Measurements from ENCODE around the gene MNS1.
"Not testable (repeated sequence)": the region's sequence is repeated elsewhere in the genome, so short reads cannot be mapped to it uniquely, and the experiment has no call there.

The MNS1 gene

DNA sequence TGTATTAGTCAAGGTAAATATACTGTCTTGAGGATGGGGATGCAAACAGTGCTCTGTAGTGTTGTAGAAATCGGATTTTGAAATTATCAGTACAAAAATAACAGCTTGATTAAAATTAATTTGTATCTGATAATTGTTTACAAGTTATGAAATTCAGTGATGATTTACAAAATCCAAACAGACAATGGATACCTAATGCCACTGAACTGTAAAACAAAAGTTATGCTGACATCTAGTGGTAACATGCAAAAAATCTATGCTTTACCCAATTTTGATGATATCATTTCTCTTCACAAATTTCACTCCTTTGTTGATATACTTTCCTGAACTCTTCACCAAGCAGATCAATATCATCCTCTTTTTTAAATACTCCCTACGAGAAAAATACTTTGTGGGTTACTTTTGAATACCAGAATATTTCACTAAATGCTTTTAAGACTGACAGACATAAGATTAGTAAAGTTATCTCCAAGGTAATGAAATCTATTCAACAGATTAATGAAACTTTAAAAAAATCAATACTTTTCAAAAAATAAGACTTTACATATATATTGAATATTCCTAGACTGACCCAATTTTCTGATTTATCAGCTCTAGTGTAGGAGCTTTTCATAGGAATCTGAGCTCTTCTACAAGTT, 36.0 kb downstream of the MNS1 start:
- Histone ChIP-seq H3K4me1 (ENCODE audit: insufficient read depth, low read length) (no peaks in the 10 kb centered on the region), H3K27me3 (ENCODE audit: insufficient read depth, low read length) (no peaks in the 10 kb centered on the region), H3K9me3 (ENCODE audit: low read length) (peaks cover 4% of the 10 kb centered on the region), H2AFZ (ENCODE audit: low read depth, low read length) (no peak overlapping the region), H3K4me3 (ENCODE audit: low read length) (no peak overlapping the region), H3K36me3 (ENCODE audit: insufficient read depth, low read length) (peaks cover 18% of the 10 kb centered on the region)

DNA sequence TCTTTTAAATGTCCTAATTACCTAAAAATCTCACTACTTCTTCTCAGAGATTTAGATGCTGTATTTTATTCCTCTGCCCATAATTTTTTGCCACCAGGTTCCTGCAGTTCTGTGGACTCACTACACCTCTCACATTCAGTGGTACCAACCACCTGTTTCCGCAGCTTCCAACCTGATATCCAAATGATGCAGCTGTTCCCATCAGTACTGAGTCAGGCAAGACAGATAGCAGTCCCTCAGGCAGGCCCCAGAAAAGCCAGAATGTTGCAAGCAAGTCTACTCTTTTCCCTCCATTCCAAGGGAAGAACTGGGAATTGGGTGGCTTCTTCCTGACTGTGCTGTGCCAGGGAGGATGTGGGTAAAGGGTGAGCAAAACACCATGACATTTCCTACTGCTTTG, 39.0 kb downstream of the MNS1 start:
- Histone ChIP-seq H2AFZ (ENCODE audit: low read depth, low read length) (no peak overlapping the region), H3K4me3 (ENCODE audit: low read length) (no peak overlapping the region), H3K36me3 (ENCODE audit: insufficient read depth, low read length) (peaks cover 14% of the 10 kb centered on the region), H3K4me1 (ENCODE audit: insufficient read depth, low read length) (no peaks in the 10 kb centered on the region), H3K9me3 (ENCODE audit: low read length) (peaks cover 4% of the 10 kb centered on the region), H3K27me3 (ENCODE audit: insufficient read depth, low read length) (no peaks in the 10 kb centered on the region)

DNA sequence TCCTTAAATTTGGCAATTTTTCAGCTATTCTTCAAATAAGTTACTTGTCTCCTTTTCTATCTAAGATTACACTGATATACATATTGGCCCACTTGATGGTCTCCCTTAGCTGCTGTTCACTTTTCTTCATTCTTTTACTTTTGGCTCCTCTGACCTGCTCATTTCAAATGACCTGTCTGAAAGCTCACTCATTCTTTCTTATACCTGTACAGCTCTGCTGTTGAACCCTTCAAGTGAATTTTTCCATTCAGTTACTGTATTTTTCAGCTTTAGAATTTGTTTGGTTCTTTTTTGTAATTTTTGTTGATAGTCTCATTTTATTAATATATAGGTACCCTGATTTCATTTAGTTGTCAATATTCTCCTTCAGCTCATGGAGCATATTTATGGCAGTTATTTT, 39.7 kb downstream of the MNS1 start:
- H3K4me1 ChIP-seq (ENCODE audit: insufficient read depth, low read length): no peaks in the 10 kb centered on the region
- H2AFZ ChIP-seq (ENCODE audit: low read depth, low read length): no peak overlapping the region
- no peaks in the 10 kb centered on the region for H3K27me3 ChIP-seq (ENCODE audit: insufficient read depth, low read length)
- H3K4me3 ChIP-seq (ENCODE audit: low read length): no peak overlapping the region
- H3K9me3 ChIP-seq (ENCODE audit: low read length): peaks cover 4% of the 10 kb centered on the region
- peaks cover 12% of the 10 kb centered on the region for H3K36me3 ChIP-seq (ENCODE audit: insufficient read depth, low read length)

DNA sequence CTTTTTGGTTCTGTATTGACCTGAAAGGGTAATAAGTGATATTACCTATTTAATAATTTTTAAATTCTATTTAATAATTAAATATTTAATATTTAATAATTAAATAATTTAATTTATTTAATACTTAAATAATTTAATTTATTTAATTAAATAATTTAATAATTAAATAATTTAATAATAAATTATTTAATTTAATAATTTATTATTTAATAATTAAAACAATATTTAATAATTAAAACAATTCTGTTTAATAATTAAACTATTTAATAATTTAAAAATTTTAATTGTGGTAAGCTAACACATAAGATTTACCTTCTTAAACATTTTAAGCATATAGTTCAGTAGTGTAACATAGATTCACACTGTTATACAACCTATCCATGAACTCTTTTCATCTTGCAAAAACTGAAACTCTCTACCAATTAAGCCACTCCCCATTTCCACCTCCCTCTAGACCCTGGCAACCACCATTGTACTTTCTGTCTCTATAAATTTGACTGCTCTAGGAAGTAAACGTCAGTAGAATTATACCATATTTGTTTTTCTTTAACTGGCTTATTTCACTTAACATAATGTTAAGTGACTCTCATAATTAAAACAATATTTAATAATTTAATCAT, 51.7 kb downstream of the MNS1 start:
- not testable (repeated sequence) for H3K4me1 ChIP-seq (ENCODE audit: insufficient read depth, low read length)

DNA sequence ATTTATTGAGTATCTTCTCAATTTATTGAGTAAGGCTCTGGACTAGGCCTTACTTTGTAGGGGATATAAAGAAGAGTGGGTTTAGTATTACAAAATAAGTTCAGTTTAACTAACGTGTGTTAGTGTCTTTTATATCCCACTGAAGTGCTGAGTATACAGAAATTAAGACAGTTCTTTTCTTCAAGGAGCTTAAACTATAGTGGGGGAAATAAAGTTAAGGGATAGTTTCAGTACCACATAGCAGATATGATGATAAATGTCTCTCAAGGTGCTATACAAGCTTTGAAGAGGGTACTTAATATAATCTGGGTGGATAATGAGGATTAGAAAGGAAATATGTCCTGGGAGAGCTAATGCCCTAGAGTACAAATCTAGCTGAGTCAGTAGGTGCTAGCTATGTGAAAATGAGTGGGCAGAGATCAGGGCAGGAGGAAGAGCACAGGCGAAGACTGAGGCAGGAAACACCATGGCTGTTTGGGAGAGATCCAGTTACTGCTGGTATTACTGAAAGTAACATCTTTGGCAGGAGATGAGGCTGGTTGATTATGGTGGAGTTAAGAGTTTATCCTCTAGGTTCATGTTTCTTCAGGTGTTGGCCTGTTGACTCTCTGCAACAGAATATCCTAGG, 53.7 kb downstream of the MNS1 start:
- H3K9me3 ChIP-seq (ENCODE audit: low read length): peaks cover 5% of the 10 kb centered on the region
- no peak overlapping the region for H3K4me3 ChIP-seq (ENCODE audit: low read length)
- H2AFZ ChIP-seq (ENCODE audit: low read depth, low read length): no peak overlapping the region
- no peaks in the 10 kb centered on the region for H3K4me1 ChIP-seq (ENCODE audit: insufficient read depth, low read length)
- peaks cover 8% of the 10 kb centered on the region for H3K36me3 ChIP-seq (ENCODE audit: insufficient read depth, low read length)
- no peaks in the 10 kb centered on the region for H3K27me3 ChIP-seq (ENCODE audit: insufficient read depth, low read length)

More for the DNA sequence above, 51.7 kb downstream of the MNS1 start:
- not testable (repeated sequence) for H3K27me3 ChIP-seq (ENCODE audit: insufficient read depth, low read length); H3K9me3 ChIP-seq (ENCODE audit: low read length); H3K4me3 ChIP-seq (ENCODE audit: low read length); H2AFZ ChIP-seq (ENCODE audit: low read depth, low read length); H3K36me3 ChIP-seq (ENCODE audit: insufficient read depth, low read length)

DNA sequence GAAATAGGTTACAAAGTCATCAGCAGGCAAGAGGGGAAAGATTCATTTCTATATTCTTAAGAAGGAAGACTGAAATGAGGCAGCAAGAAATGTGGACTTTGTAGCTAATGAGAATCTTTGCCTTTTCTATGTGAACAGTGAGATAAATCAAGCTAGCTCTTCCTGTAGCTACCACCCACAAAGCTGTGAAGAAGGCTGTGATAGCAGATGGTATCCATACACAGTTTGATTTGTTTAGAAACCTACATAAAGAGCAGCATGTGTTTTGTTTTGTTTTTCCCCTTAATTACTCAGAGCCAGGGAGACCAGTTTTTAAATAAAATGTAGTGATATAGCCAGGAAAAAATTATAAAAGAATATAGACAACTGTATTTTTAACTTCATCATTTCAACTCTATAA, 54.2 kb downstream of the MNS1 start:
- H3K9me3 ChIP-seq (ENCODE audit: low read length): peaks cover 5% of the 10 kb centered on the region
- peaks cover 7% of the 10 kb centered on the region for H3K36me3 ChIP-seq (ENCODE audit: insufficient read depth, low read length)
- H3K27me3 ChIP-seq (ENCODE audit: insufficient read depth, low read length): no peaks in the 10 kb centered on the region
- no peak overlapping the region for H2AFZ ChIP-seq (ENCODE audit: low read depth, low read length)
- H3K4me1 ChIP-seq (ENCODE audit: insufficient read depth, low read length): no peaks in the 10 kb centered on the region
- no peak overlapping the region for H3K4me3 ChIP-seq (ENCODE audit: low read length)

DNA sequence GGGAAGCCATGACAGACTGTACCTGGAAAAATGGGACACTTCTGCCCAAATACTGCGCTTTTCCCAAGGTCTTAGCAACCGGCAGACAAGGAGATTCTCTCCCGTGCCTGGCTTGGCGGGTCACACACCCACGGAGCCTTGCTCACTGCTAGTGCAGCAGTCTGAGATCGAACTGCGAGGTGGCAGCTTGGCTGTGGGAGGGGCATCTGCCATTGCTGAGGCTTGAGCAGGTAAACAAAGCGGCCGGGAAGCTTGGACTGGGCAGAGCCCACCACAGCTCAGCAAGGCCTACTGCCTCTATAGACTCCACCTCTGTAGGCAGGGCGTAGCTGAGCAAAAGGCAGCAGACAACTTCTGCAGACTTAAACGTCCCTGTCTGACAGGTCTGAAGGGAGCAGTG, 65.7 kb downstream of the MNS1 start:
- not testable (repeated sequence) for H3K9me3 ChIP-seq (ENCODE audit: low read length); H3K36me3 ChIP-seq (ENCODE audit: insufficient read depth, low read length); H3K4me1 ChIP-seq (ENCODE audit: insufficient read depth, low read length); H3K4me3 ChIP-seq (ENCODE audit: low read length); H2AFZ ChIP-seq (ENCODE audit: low read depth, low read length); H3K27me3 ChIP-seq (ENCODE audit: insufficient read depth, low read length)

DNA sequence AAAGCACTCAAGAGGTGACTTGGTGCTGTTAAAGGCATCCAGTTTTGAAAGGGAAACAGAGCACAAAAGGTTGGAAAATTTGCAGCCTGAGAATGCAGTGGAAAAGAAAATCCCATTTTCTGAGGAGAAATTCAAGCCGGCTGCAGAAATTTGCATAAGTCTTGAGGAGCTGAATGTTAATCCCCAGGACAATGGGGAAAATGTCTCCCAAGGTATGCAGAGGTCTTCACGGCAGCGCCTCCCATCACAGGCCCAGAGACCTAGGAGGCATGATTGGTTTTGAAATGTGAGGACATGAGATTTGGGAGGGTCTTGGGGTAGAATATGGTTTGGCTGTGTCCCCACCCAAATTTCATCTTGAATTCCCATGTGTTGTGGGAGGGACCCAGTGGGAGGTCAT, 67.6 kb downstream of the MNS1 start:
- not testable (repeated sequence) for H3K4me3 ChIP-seq (ENCODE audit: low read length); H3K9me3 ChIP-seq (ENCODE audit: low read length); H3K4me1 ChIP-seq (ENCODE audit: insufficient read depth, low read length); H2AFZ ChIP-seq (ENCODE audit: low read depth, low read length); H3K36me3 ChIP-seq (ENCODE audit: insufficient read depth, low read length); H3K27me3 ChIP-seq (ENCODE audit: insufficient read depth, low read length)

DNA sequence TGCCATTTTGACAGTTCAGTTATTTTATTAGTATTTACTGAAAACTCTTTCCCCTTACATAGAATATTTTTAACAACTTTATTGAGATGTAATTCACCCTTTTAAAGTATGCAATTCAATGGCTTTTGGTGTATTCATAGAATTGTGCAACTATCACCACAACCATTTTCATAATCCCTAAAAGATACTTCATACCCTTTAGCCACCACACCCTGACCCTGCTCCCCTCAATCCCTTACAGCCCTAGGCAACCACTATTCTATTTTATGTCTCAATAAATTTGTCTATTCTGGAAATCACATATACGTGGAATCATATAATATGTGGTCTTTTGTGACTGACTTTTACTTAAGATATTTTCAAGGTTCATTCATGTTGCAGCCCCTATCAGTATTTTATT, 70.0 kb downstream of the MNS1 start:
- Histone ChIP-seq H2AFZ (ENCODE audit: low read depth, low read length) (no peak overlapping the region), H3K27me3 (ENCODE audit: insufficient read depth, low read length) (no peaks in the 10 kb centered on the region), H3K9me3 (ENCODE audit: low read length) (peaks cover 8% of the 10 kb centered on the region), H3K4me1 (ENCODE audit: insufficient read depth, low read length) (no peaks in the 10 kb centered on the region), H3K36me3 (ENCODE audit: insufficient read depth, low read length) (peaks cover 11% of the 10 kb centered on the region), H3K4me3 (ENCODE audit: low read length) (no peak overlapping the region)

DNA sequence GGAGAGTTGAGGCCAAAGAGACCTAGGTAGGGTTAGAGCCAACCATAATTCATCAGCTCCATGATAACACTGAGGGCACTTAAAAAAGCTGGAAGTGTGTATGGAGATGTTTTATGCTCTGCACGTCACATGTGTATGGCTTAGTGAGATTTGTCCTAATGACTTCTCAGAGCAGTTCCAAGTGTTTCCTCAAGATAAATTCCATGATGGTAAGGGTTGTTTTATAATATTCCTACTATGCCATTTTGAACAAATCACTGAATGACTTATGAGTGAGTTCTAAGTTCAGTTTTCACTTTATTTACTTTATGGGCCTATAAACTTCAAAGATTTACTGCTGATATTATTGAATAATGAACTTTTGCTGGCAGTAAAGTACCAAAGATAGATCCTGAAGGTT, 71.7 kb downstream of the MNS1 start:
- H3K36me3 ChIP-seq (ENCODE audit: insufficient read depth, low read length): peaks cover 7% of the 10 kb centered on the region
- no peaks in the 10 kb centered on the region for H3K27me3 ChIP-seq (ENCODE audit: insufficient read depth, low read length)
- peaks cover 3% of the 10 kb centered on the region for H3K9me3 ChIP-seq (ENCODE audit: low read length)
- H2AFZ ChIP-seq (ENCODE audit: low read depth, low read length): no peak overlapping the region
- no peaks in the 10 kb centered on the region for H3K4me1 ChIP-seq (ENCODE audit: insufficient read depth, low read length)
- H3K4me3 ChIP-seq (ENCODE audit: low read length): no peak overlapping the region

DNA sequence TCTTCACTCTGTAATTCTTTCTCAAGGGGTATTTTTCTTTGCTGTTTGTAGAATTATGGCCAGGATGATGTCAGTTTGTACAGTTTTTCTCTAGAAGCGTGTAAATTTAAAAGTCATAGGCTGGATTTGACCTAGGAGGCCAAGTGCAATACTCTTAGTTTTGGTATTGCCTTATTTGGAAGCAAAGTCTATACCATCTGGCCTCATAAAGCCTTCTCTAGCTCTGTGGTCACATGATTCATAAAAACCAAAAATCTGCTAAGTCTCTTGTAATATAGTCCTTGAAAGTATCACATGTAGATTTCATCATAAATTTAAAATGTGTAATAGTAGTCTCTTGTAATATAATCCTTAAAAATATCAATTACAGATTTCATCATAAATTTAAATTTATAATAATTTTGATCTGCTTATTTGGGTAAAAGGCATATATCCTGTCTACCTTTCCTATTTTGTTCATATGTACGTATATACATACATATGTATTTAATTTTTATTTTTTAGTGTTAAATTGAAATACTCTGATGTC, 74.1 kb downstream of the MNS1 start:
- H3K4me1 ChIP-seq (ENCODE audit: insufficient read depth, low read length): no peaks in the 10 kb centered on the region
- peaks cover 6% of the 10 kb centered on the region for H3K36me3 ChIP-seq (ENCODE audit: insufficient read depth, low read length)
- H3K9me3 ChIP-seq (ENCODE audit: low read length): peaks cover 2% of the 10 kb centered on the region
- H3K27me3 ChIP-seq (ENCODE audit: insufficient read depth, low read length): no peaks in the 10 kb centered on the region
- no peak overlapping the region for H3K4me3 ChIP-seq (ENCODE audit: low read length)
- H2AFZ ChIP-seq (ENCODE audit: low read depth, low read length): no peak overlapping the region

DNA sequence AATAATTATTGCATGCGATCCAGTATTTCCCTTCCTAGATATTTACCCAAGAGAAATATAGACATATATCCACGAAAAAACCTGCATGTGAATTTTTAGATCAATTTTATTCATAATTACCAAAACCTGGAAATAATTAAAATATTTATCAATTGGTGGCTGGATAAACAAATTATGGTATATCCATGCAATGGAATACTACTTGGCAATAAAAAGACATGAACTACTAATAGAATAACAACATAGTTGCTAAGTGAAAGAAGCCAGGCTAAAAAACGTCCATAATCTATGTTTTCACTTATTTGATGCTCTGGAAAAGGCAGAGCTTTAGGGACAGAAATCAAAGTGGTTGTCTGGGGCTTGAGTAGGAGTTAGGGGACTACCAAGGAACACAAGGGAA, 79.0 kb downstream of the MNS1 start:
- H3K4me3 ChIP-seq (ENCODE audit: low read length): no peak overlapping the region
- H2AFZ ChIP-seq (ENCODE audit: low read depth, low read length): no peak overlapping the region
- H3K27me3 ChIP-seq (ENCODE audit: insufficient read depth, low read length): no peaks in the 10 kb centered on the region
- H3K4me1 ChIP-seq (ENCODE audit: insufficient read depth, low read length): no peaks in the 10 kb centered on the region
- H3K36me3 ChIP-seq (ENCODE audit: insufficient read depth, low read length): peaks cover 5% of the 10 kb centered on the region
- peaks cover 6% of the 10 kb centered on the region for H3K9me3 ChIP-seq (ENCODE audit: low read length)

DNA sequence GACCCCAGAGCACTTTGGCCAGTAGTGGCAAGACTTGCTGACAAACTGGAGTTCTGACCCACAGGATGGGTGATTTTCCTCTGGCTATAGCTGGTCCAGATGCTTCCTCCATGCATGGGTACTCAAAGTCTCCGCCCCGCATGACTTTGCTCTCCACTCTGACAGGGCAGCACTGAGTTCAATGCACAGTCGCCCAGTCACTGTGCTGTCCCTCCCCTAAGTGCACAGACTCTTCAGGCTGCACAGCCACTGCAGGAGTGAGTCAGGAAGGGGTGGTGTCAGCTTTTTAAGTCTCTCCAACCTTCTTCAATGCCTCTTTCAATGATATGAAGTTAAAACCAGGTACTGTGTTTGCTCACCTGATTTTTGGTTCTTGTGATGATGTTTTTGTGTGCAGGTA, 81.9 kb downstream of the MNS1 start:
- no peaks in the 10 kb centered on the region for H3K4me1 ChIP-seq (ENCODE audit: insufficient read depth, low read length)
- no peak overlapping the region for H3K4me3 ChIP-seq (ENCODE audit: low read length)

More for the DNA sequence above, 81.9 kb downstream of the MNS1 start:
- Histone ChIP-seq H3K27me3 (ENCODE audit: insufficient read depth, low read length) (no peaks in the 10 kb centered on the region), H3K36me3 (ENCODE audit: insufficient read depth, low read length) (peaks cover 5% of the 10 kb centered on the region), H2AFZ (ENCODE audit: low read depth, low read length) (no peak overlapping the region), H3K9me3 (ENCODE audit: low read length) (peaks cover 6% of the 10 kb centered on the region)
